GM12878 (cell line): Measurements from ENCODE around the gene ASXL2. TPM values are rescaled to one million over a fixed set of nuclear protein-coding genes. Genes with fewer than 3 reads are reported as not detected.

Experiments used
- ATAC-seq: fragments of 200-7000 bp; cut with Tn5 transposase; 3 replicates; pipeline ENCODE4 v1.9.1; 2020; ENCODE audit warnings: mild to moderate bottlenecking, moderate library complexity
- BruUV-seq: library from RNA; stranded (reverse); fragments of 400-500 nt; replicated peaks from 2 replicates; lab custom pipeline; 2021; lab: Mats Ljungman, UMichigan
- CTCF ChIA-PET: fragments of 300-600 bp; sonication (Branson Sonifier 250); formaldehyde crosslinking; extraction: SDS; loops from one replicate; lab custom pipeline; 2021; ENCODE audit warnings: inconsistent platforms; lab: Yijun Ruan, JAX
- POLR2A ChIA-PET: fragments of 350-600 bp; formaldehyde crosslinking; extraction: SDS; loops from one replicate; lab custom pipeline; 2021; ENCODE audit warnings: inconsistent platforms; lab: Charles Lee
- RAD21 ChIA-PET: fragments of 300-600 bp; sonication (Branson Sonifier 250); formaldehyde crosslinking; loops from one replicate; lab custom pipeline; 2023; ENCODE audit warnings: antibody characterized with exemption; ENCODE audit not compliant: unreplicated experiment; lab: Charles Lee
- SMC1A ChIA-PET: fragments of 300-600 bp; sonication (Branson Sonifier 250); formaldehyde crosslinking; loops from one replicate; lab custom pipeline; 2023; ENCODE audit not compliant: unreplicated experiment, uncharacterized antibody; lab: Charles Lee
- DNase-seq: peaks from one replicate; pipeline ENCODE4 v3.0.0-alpha.2; 2011; ENCODE audit warnings: low read depth, low spot score
- FAIRE-seq: peaks from 3 replicates; lab custom pipeline; 2011; peaks lifted over from hg19 to GRCh38; lab: Jason Lieb, UNC
- H2AFZ ChIP-seq: 2 replicates; pipeline ENCODE4 v1.6.0; 2011; ENCODE audit warnings: low read depth, low read length, control low read depth; ENCODE audit not compliant: control insufficient read depth
- H3K27ac ChIP-seq: 2 replicates; pipeline ENCODE4 v1.5.1; 2011; ENCODE audit warnings: control low read depth; ENCODE audit not compliant: control insufficient read depth, insufficient read depth
- H3K27me3 ChIP-seq, 2 experiments: replicated peaks in 1 of 2; 2 replicates each; pipeline versions ENCODE4 v1.6.0 to v1.6.1; 2011; ENCODE audit warnings: low read length in 1 of 2; ENCODE audit not compliant: control insufficient read depth in 2 of 2, insufficient read depth in 2 of 2
- H3K36me3 ChIP-seq, 2 experiments: 2 replicates each; pipeline ENCODE4 v1.5.1; 2011; ENCODE audit warnings: low read length in 1 of 2; ENCODE audit not compliant: control insufficient read depth in 2 of 2, insufficient read depth in 2 of 2
- H3K4me1 ChIP-seq: 2 replicates; pipeline ENCODE4 v1.6.1; 2011; ENCODE audit warnings: mild to moderate bottlenecking, low read length, moderate library complexity, mixed read lengths; ENCODE audit not compliant: control insufficient read depth, insufficient read depth
- H3K4me2 ChIP-seq: 2 replicates; pipeline ENCODE4 v1.6.0; 2011; ENCODE audit warnings: control low read depth; ENCODE audit not compliant: control insufficient read depth, insufficient read depth
- H3K4me3 ChIP-seq: fragments of 200-600 bp; sonication (generic); 2 replicates; pipeline ENCODE4 v1.5.1; 2016
- H3K79me2 ChIP-seq: 2 replicates; pipeline ENCODE4 v1.6.0; 2011; ENCODE audit warnings: low read length; ENCODE audit not compliant: control insufficient read depth, insufficient read depth
- H3K9ac ChIP-seq: 2 replicates; pipeline ENCODE4 v1.8.0; 2011; ENCODE audit warnings: low read length, control low read depth, mixed read lengths; ENCODE audit not compliant: control insufficient read depth, insufficient read depth
- H3K9me3 ChIP-seq: replicated peaks from 3 replicates; pipeline ENCODE4 v1.5.1; 2011; ENCODE audit warnings: mild to moderate bottlenecking, low read length; ENCODE audit not compliant: control insufficient read depth, insufficient read depth
- H4K20me1 ChIP-seq: 2 replicates; pipeline ENCODE4 v1.6.0; 2011; ENCODE audit not compliant: control insufficient read depth, insufficient read depth
- ATF2 ChIP-seq: IDR thresholded peaks from 2 replicates; pipeline ENCODE4 v1.6.1; 2012; ENCODE audit warnings: low read length, inconsistent platforms
- BMI1 ChIP-seq: fragments of 450-650 bp; IDR thresholded peaks from 2 replicates; pipeline ENCODE4 v1.6.1; 2016; ENCODE audit warnings: mild to moderate bottlenecking, moderate library complexity, borderline replicate concordance
- CHD2 ChIP-seq: IDR thresholded peaks from 2 replicates; pipeline ENCODE4 v1.6.1; 2011; ENCODE audit warnings: low read depth, low read length, improper control_type of control experiment, borderline replicate concordance
- CREB1 ChIP-seq: IDR thresholded peaks from 2 replicates; pipeline ENCODE4 v1.6.1; 2012; ENCODE audit warnings: low read depth, mild to moderate bottlenecking, inconsistent platforms
- CREM ChIP-seq: IDR thresholded peaks from 2 replicates; pipeline ENCODE4 v1.6.1; 2014; ENCODE audit warnings: antibody characterized with exemption, low read depth
- ETV6 ChIP-seq, 2 experiments: fragments of 450-650 bp in 1 of 2; IDR thresholded peaks in 1 of 2; conservative IDR thresholded peaks in 1 of 2; 2 replicates each; pipeline ENCODE4 v1.6.1; 2014; ENCODE audit warnings: antibody characterized with exemption in 1 of 2, borderline replicate concordance in 1 of 2, low read depth in 1 of 2, mild to moderate bottlenecking in 1 of 2, moderate library complexity in 1 of 2
- JUNB ChIP-seq: IDR thresholded peaks from 2 replicates; pipeline ENCODE4 v1.6.1; 2016; ENCODE audit warnings: antibody characterized with exemption, mild to moderate bottlenecking
- NBN ChIP-seq: fragments of 450-650 bp; IDR thresholded peaks from 2 replicates; pipeline ENCODE4 v1.6.1; 2016
- RELA ChIP-seq: fragments of 450-650 bp; IDR thresholded peaks from 2 replicates; pipeline ENCODE4 v1.8.0; 2014; ENCODE audit warnings: borderline replicate concordance; ENCODE audit not compliant: partially characterized antibody
- SMAD5 ChIP-seq: IDR thresholded peaks from 2 replicates; pipeline ENCODE4 v1.6.1; 2016; ENCODE audit warnings: antibody characterized with exemption, low read depth
- SPI1 ChIP-seq: IDR thresholded peaks from 2 replicates; pipeline ENCODE4 v1.6.1; 2011; ENCODE audit warnings: low read depth, mild to moderate bottlenecking, low read length, moderate library complexity, borderline replicate concordance; ENCODE audit not compliant: insufficient read depth
- SREBF1 ChIP-seq: IDR thresholded peaks from 2 replicates; pipeline ENCODE4 v1.6.1; 2012; ENCODE audit warnings: mild to moderate bottlenecking, low read length
- SREBF2 ChIP-seq: IDR thresholded peaks from 2 replicates; pipeline ENCODE4 v1.6.1; 2012; ENCODE audit warnings: mild to moderate bottlenecking, low read length
- TAF1 ChIP-seq: IDR thresholded peaks from 2 replicates; pipeline ENCODE4 v1.6.1; 2011; ENCODE audit warnings: mild to moderate bottlenecking, low read depth, low read length, borderline replicate concordance
- TCF12 ChIP-seq: IDR thresholded peaks from 2 replicates; pipeline ENCODE4 v1.6.1; 2011; ENCODE audit warnings: low read depth, mild to moderate bottlenecking, low read length
- TCF3 ChIP-seq: IDR thresholded peaks from 2 replicates; pipeline ENCODE4 v1.6.1; 2012; ENCODE audit warnings: low read depth, mild to moderate bottlenecking, low read length, borderline replicate concordance; ENCODE audit not compliant: insufficient read depth
- ZNF207 ChIP-seq: fragments of 450-650 bp; IDR thresholded peaks from 2 replicates; pipeline ENCODE4 v1.6.1; 2014; ENCODE audit warnings: antibody characterized with exemption, mild to moderate bottlenecking, borderline replicate concordance
- ZNF24 ChIP-seq: fragments of 450-650 bp; IDR thresholded peaks from 2 replicates; pipeline ENCODE4 v1.6.1; 2017; ENCODE audit warnings: antibody characterized with exemption, mild to moderate bottlenecking
- WGBS: methylation state at CpG from one replicate; pipeline ENCODE4 v1.1.6; 2016; ENCODE audit warnings: low lambda C conversion rate; ENCODE audit not compliant: insufficient replicate concordance, insufficient coverage; ENCODE audit errors: missing lambda C conversion rate; 5-methylcytosine and 5-hydroxymethylcytosine counted together
- in situ Hi-C: fragments of 300-500 bp; cut with MboI; formaldehyde crosslinking; loops from 9 replicates; pipeline ENCODE4 v1.14.3; 2018; ENCODE audit warnings: mixed read lengths
- intact Hi-C: fragments of 100-400 bp; cut with micrococcal nuclease; formaldehyde crosslinking; loops from one replicate; pipeline ENCODE4 v1.14.2; 2022; ENCODE audit not compliant: unreplicated experiment
- polyA plus RNA-seq, 11 experiments: library from polyadenylated mRNA; depleted of rRNA in 4 of 11; unstranded in 6 of 11; stranded (reverse) in 5 of 11; fragments of >200 nt; fragmentation: Nextera tagmentation in 4 of 11; fragmentation: Illumina TruSeq in 1 of 11; extraction: Ambion mirVana in 4 of 11; extraction: Trizol in 1 of 11; gene quantifications; 1 replicate in 1 of 11; 2 replicates in 10 of 11; pipeline versions ENCODE4 v1.2.1 to v1.2.3, GENCODE V29; 2011 to 2016; ENCODE audit warnings: inconsistent platforms in 2 of 11, missing spikeins in 2 of 11, low read depth in 1 of 11
- total RNA-seq, 4 experiments: library from RNA; depleted of rRNA in 3 of 4; stranded (reverse); fragments of >200 nt in 3 of 4; fragmentation: Illumina TruSeq in 1 of 4; extraction: Trizol in 1 of 4; gene quantifications; 2 replicates each; pipeline versions ENCODE4 v1.2.1 to v1.2.3, GENCODE V29; 2013 to 2021
- TF ChIP-seq, protein P1 (sequence below), 3 experiments: IDR thresholded peaks in 2 of 3; conservative IDR thresholded peaks in 1 of 3; 2 replicates each; pipeline ENCODE4 v1.5.1; 2011; ENCODE audit warnings: low read depth in 3 of 3, low read length in 3 of 3, mild to moderate bottlenecking in 3 of 3, control low read depth in 2 of 3, moderate library complexity in 2 of 3, inconsistent platforms in 1 of 3, mixed read lengths in 1 of 3; ENCODE audit not compliant: control insufficient read depth in 2 of 3, insufficient read depth in 1 of 3; ENCODE audit errors: extremely low read depth in 1 of 3

The ASXL2 gene
- total and polyA plus RNA-seq, 10 of the 15 experiments (the other 5 are each of a cell fraction or from before 2014, with no cell fraction given) = 1.3 to 17.7 (median 5.5) TPM

- ATAC-seq = no peak
- Histone ChIP-seq H3K27ac (no peak overlapping the region), H3K4me2 (no peak overlapping the region), H3K9ac (no peak overlapping the region)
- POLR2A ChIA-PET = no interaction called here
- RAD21 ChIA-PET = no interaction called here
- TF ChIP-seq JUNB (no peak), ZNF24 (no peak), CREB1 (no peak), BMI1 (no peak), SREBF1 (no peak), CHD2 (no peak), SMAD5 (no peak), CREM (no peak), RELA (no peak), ZNF207 (no peak), TCF12 (no peak), NBN (no peak), TAF1 (no peak), SPI1 (no peak), SREBF2 (no peak), ATF2 (no peak), ETV6 (conservative IDR thresholded peaks at IDR 0.05 in 1 of 2, IDR thresholded peaks at IDR 0.05 in 1 of 2; ENCODE audit: borderline replicate concordance in 1 of 2, low read depth in 1 of 2) (no peak), TCF3 (no peak)
- TF ChIP-seq, protein P1, sequence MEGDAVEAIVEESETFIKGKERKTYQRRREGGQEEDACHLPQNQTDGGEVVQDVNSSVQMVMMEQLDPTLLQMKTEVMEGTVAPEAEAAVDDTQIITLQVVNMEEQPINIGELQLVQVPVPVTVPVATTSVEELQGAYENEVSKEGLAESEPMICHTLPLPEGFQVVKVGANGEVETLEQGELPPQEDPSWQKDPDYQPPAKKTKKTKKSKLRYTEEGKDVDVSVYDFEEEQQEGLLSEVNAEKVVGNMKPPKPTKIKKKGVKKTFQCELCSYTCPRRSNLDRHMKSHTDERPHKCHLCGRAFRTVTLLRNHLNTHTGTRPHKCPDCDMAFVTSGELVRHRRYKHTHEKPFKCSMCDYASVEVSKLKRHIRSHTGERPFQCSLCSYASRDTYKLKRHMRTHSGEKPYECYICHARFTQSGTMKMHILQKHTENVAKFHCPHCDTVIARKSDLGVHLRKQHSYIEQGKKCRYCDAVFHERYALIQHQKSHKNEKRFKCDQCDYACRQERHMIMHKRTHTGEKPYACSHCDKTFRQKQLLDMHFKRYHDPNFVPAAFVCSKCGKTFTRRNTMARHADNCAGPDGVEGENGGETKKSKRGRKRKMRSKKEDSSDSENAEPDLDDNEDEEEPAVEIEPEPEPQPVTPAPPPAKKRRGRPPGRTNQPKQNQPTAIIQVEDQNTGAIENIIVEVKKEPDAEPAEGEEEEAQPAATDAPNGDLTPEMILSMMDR (IDR thresholded peaks at IDR 0.05 in 2 of 3, conservative IDR thresholded peaks at IDR 0.05 in 1 of 3; ENCODE audit: control insufficient read depth in 2 of 3, extremely low read depth in 1 of 3, insufficient read depth in 1 of 3, low read depth in 3 of 3, low read length in 3 of 3) = no peak
- TF ChIP-seq, all 136 proteins: peak for 0
- Histone ChIP-seq H3K79me2 (no peaks in the 10 kb centered on the region), H3K4me3 (no peak overlapping the region), H2AFZ (no peak overlapping the region), H3K9me3 (no peaks in the 10 kb centered on the region), H4K20me1 (no peaks in the 10 kb centered on the region), H3K27me3 (0 out of 4 replicates have a peak, but pooled peaks cover 0 to 5% of the 10 kb centered on the region in 2 experiments), H3K36me3 (no peaks in the 10 kb centered on the region), H3K4me1 (no peaks in the 10 kb centered on the region)
- ChIA-PET SMC1A (interaction anchor here (1.0 kb wide), 1 partner anchor 14 kb away, joined by 3 read pairs; no protein-coding TSS in a partner anchor), CTCF (interaction anchor here (1.1 kb wide), 1 partner anchor 118 kb away, joined by 3 read pairs; no protein-coding TSS in a partner anchor)
- in situ Hi-C loops = no loop called here
- BruUV-seq = no TSS peak
- 41% methylated on average over 3 of the region's 6 CpGs for whole genome bisulfite sequencing
- FAIRE-seq = no peak
- intact Hi-C loops = no loop called here
- no peak for DNase-seq
Observed at GRCh38 chr2:25724756-25725155, 153.5 kb downstream of the ASXL2 start.
